ENCODE measurements around the gene NPR3.

The NPR3 gene

DNA sequence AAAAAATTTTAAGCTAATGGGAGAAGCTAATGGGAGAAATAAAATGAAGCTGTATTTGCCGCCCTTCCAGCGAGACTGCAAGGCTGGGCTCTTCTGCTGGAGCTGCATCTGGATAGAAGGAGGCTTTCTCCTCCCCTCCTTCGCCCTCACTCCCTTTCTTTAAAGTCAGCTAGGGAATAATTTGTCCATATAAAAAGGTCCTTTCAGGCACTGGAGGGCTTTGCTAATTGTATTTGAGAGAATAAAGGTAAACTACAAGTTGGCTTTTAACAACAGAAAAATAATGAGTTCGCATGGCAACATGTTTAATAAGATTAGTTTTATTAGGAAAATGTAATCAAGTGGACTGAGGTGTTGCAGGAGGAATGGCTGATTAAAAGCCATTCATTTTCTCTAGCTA is 41.3 kb downstream of the NPR3 start:
- Histone ChIP-seq H3K4me2 (ENCODE audit: low read length) (no peak overlapping the region), H3K4me3 (ENCODE audit: low read depth, low read length) (no peak overlapping the region), H3K9me3 (ENCODE audit: control insufficient read depth, low read length) (no peaks in the 10 kb centered on the region), H2AFZ (no peak overlapping the region), H3K36me3 (ENCODE audit: control insufficient read depth, insufficient read depth, low read length) (no peaks in the 10 kb centered on the region), H3K27me3 (ENCODE audit: control insufficient read depth, insufficient read depth, low read length) (no peaks in the 10 kb centered on the region), H3K4me1 (no peaks in the 10 kb centered on the region), H3K9ac (no peak overlapping the region), H3K27ac (no peak overlapping the region), H3K79me2 (no peaks in the 10 kb centered on the region)
- TF ChIP-seq, protein P1, sequence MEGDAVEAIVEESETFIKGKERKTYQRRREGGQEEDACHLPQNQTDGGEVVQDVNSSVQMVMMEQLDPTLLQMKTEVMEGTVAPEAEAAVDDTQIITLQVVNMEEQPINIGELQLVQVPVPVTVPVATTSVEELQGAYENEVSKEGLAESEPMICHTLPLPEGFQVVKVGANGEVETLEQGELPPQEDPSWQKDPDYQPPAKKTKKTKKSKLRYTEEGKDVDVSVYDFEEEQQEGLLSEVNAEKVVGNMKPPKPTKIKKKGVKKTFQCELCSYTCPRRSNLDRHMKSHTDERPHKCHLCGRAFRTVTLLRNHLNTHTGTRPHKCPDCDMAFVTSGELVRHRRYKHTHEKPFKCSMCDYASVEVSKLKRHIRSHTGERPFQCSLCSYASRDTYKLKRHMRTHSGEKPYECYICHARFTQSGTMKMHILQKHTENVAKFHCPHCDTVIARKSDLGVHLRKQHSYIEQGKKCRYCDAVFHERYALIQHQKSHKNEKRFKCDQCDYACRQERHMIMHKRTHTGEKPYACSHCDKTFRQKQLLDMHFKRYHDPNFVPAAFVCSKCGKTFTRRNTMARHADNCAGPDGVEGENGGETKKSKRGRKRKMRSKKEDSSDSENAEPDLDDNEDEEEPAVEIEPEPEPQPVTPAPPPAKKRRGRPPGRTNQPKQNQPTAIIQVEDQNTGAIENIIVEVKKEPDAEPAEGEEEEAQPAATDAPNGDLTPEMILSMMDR (IDR thresholded peaks at IDR 0.05) = no peak

DNA sequence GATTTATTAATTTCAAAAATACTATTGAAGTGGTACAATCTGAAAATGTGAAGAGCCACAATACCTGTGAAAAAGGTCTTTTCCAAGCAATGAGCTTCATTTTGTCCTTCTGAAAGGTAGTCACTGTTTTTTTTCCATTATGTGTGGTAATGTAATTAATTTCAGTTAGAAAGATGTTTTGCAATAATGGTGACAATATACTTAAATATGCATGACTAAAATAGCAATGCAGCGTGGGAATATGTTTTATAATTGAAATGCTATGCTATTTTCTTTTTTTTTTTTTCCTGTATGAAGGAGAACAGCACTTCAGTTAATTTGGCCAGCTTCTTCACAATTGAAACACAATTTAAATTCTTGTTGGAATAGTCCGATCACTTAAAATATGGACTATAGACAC is 41.9 kb downstream of the NPR3 start:
- H3K79me2 ChIP-seq = no peaks in the 10 kb centered on the region
- no peak overlapping the region for H3K9ac ChIP-seq
- H3K4me1 ChIP-seq = no peaks in the 10 kb centered on the region
- no peaks in the 10 kb centered on the region for H3K9me3 ChIP-seq (ENCODE audit: control insufficient read depth, low read length)
- TF ChIP-seq, protein P1 (IDR thresholded peaks at IDR 0.05) = no peak
- H3K27me3 ChIP-seq (ENCODE audit: control insufficient read depth, insufficient read depth, low read length) = no peaks in the 10 kb centered on the region
- no peak overlapping the region for H3K27ac ChIP-seq
- H3K4me2 ChIP-seq (ENCODE audit: low read length) = no peak overlapping the region
- H2AFZ ChIP-seq = no peak overlapping the region
- H3K4me3 ChIP-seq (ENCODE audit: low read depth, low read length) = no peak overlapping the region
- H3K36me3 ChIP-seq (ENCODE audit: control insufficient read depth, insufficient read depth, low read length) = no peaks in the 10 kb centered on the region

DNA sequence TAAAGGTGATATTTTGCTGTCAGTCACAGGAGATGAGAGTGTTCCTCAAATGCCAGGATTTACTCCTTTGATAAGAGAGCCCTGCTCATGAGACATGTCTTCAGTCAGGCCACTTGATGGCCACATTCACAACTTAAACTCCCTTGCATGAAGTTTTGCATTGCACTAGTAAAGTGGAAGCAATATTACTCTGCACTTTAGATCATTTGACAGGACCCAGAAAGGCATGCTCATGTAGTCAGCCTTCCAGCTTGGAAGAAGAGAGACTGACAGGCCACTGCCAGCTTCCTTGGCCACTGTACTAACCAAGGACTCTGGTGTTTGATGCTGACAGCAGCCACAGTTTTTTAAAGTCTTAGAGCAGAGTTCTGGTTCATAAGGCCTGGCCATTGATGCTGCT is 42.6 kb downstream of the NPR3 start:
- Histone ChIP-seq H3K9me3 (ENCODE audit: control insufficient read depth, low read length) (no peaks in the 10 kb centered on the region), H3K36me3 (ENCODE audit: control insufficient read depth, insufficient read depth, low read length) (no peaks in the 10 kb centered on the region), H3K4me1 (no peaks in the 10 kb centered on the region), H3K27me3 (ENCODE audit: control insufficient read depth, insufficient read depth, low read length) (no peaks in the 10 kb centered on the region), H3K79me2 (no peaks in the 10 kb centered on the region), H3K9ac (no peak overlapping the region), H3K27ac (no peak overlapping the region), H3K4me3 (ENCODE audit: low read depth, low read length) (no peak overlapping the region), H2AFZ (no peak overlapping the region), H3K4me2 (ENCODE audit: low read length) (no peak overlapping the region)
- TF ChIP-seq, protein P1 (IDR thresholded peaks at IDR 0.05) = no peak

DNA sequence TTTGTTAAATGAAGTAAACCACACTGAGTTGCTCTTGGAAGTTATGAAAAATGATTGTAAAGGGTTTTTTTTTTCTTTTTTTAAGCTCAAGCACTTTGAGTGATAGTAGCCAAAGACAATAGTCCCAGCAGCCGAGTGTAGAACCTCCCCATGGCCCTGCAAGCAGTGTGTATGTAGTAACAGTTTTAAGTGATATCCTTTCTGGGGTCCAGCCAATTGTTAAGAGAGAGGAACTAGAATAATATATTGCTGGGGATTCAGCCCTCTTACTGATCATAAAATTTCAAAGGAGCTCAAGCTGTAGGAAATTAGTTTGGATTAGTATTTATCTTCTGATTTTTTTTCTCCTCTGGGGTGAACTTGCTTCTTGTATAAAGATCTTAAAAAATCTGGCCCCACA is 43.2 kb downstream of the NPR3 start:
- Histone ChIP-seq H3K36me3 (ENCODE audit: control insufficient read depth, insufficient read depth, low read length) (no peaks in the 10 kb centered on the region), H3K9me3 (ENCODE audit: control insufficient read depth, low read length) (no peaks in the 10 kb centered on the region), H3K9ac (no peak overlapping the region), H3K4me2 (ENCODE audit: low read length) (no peak overlapping the region), H3K4me3 (ENCODE audit: low read depth, low read length) (no peak overlapping the region), H3K27ac (no peak overlapping the region), H3K27me3 (ENCODE audit: control insufficient read depth, insufficient read depth, low read length) (no peaks in the 10 kb centered on the region), H3K79me2 (no peaks in the 10 kb centered on the region), H3K4me1 (no peaks in the 10 kb centered on the region), H2AFZ (no peak overlapping the region)
- TF ChIP-seq, protein P1 (IDR thresholded peaks at IDR 0.05) = no peak

DNA sequence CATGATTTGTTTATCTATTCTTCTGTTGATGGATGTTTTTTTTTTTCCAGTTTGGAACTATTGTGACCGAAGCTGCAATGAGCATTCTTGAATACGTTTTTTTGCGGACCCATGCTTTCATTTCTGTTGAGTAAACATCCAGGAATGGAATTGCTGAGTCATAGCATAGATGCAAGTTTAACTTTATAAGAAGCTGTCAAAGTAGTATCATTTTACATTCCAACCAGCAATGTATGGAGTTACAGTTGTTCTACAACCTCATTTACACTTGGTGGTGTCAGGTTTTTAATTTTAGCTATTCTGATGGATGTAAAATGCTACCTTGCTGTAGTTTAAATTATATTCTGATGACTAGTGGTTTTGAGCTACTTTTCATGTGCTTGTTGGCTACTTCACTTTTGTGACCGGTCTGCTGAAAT is 49.0 kb downstream of the NPR3 start:
- no peaks in the 10 kb centered on the region for H3K79me2 ChIP-seq
- TF ChIP-seq, protein P1 (IDR thresholded peaks at IDR 0.05) = no peak

More for the DNA sequence above, 49.0 kb downstream of the NPR3 start:
- Histone ChIP-seq H3K36me3 (ENCODE audit: control insufficient read depth, insufficient read depth, low read length) (no peaks in the 10 kb centered on the region), H3K9ac (no peak overlapping the region), H3K9me3 (ENCODE audit: control insufficient read depth, low read length) (no peaks in the 10 kb centered on the region), H3K4me3 (ENCODE audit: low read depth, low read length) (no peak overlapping the region), H3K27ac (no peak overlapping the region), H3K4me2 (ENCODE audit: low read length) (no peak overlapping the region), H2AFZ (no peak overlapping the region), H3K4me1 (no peaks in the 10 kb centered on the region), H3K27me3 (ENCODE audit: control insufficient read depth, insufficient read depth, low read length) (no peaks in the 10 kb centered on the region)
